Measurements from ENCODE around the gene ZNF552. TPM values are rescaled to one million over a fixed set of nuclear protein-coding genes. Genes with fewer than 3 reads are reported as not detected.
A peak's percentile ranks its signal among the peaks of the same experiment; 100 is the strongest.
"Not testable (repeated sequence)": the region's sequence is repeated elsewhere in the genome, so short reads cannot be mapped to it uniquely, and the experiment has no call there.

The ZNF552 gene
- total RNA-seq, 1 experiment from 2014 or later, result 0.69 TPM

- DNase-seq (ENCODE audit: low read depth), result peak; percentile 96
These were observed 4.9 kb upstream of the ZNF552 start for GRCh38 chr19:57819475-57820148.

GRCh38 chr19:57818378-57818777, 3.7 kb upstream of the ZNF552 start:
- no peak for DNase-seq (ENCODE audit: low read depth)

GRCh38 chr19:57817976-57818375, 3.3 kb upstream of the ZNF552 start:
- no peak for DNase-seq (ENCODE audit: low read depth)

- no peak for DNase-seq (ENCODE audit: low read depth)
These were observed 1.9 kb upstream of the ZNF552 start for GRCh38 chr19:57816652-57817051.

- no peak for DNase-seq (ENCODE audit: low read depth)
These were observed 748 bp upstream of the ZNF552 start for GRCh38 chr19:57815247-57816075.

- no peak for DNase-seq (ENCODE audit: low read depth)
These were observed 701 bp downstream of the ZNF552 start for GRCh38 chr19:57813919-57814504.

- DNase-seq (ENCODE audit: low read depth), result not testable (repeated sequence)
These were observed 1.5 kb downstream of the ZNF552 start for GRCh38 chr19:57812975-57813820.

GRCh38 chr19:57812226-57812625, 2.5 kb downstream of the ZNF552 start:
- DNase-seq (ENCODE audit: low read depth), result no peak

- not testable (repeated sequence) for DNase-seq (ENCODE audit: low read depth)
These were observed 4.1 kb downstream of the ZNF552 start for GRCh38 chr19:57810410-57811295.

GRCh38 chr19:57807541-57807940, 7.2 kb downstream of the ZNF552 start:
- DNase-seq (ENCODE audit: low read depth), result no peak

GRCh38 chr19:57803594-57804325, 11.0 kb downstream of the ZNF552 start:
- peak; percentile 91 for DNase-seq (ENCODE audit: low read depth)

- no peak for DNase-seq (ENCODE audit: low read depth)
These were observed 11.5 kb downstream of the ZNF552 start for GRCh38 chr19:57803265-57803593.

- no peak for DNase-seq (ENCODE audit: low read depth)
These were observed 12.4 kb downstream of the ZNF552 start for GRCh38 chr19:57802269-57802668.

GRCh38 chr19:57800696-57801095, 14.0 kb downstream of the ZNF552 start:
- DNase-seq (ENCODE audit: low read depth), result no peak

GRCh38 chr19:57796580-57796979, 18.1 kb downstream of the ZNF552 start:
- not testable (repeated sequence) for DNase-seq (ENCODE audit: low read depth)

GRCh38 chr19:57789288-57789687, 25.4 kb downstream of the ZNF552 start:
- no peak for DNase-seq (ENCODE audit: low read depth)

- no peak for DNase-seq (ENCODE audit: low read depth)
These were observed 26.5 kb downstream of the ZNF552 start for GRCh38 chr19:57788114-57788692.

GRCh38 chr19:57786906-57787305, 27.8 kb downstream of the ZNF552 start:
- no peak for DNase-seq (ENCODE audit: low read depth)

GRCh38 chr19:57786286-57786685, 28.4 kb downstream of the ZNF552 start:
- DNase-seq (ENCODE audit: low read depth), result no peak

Measured in M059J (cell line).